ENCODE results near the gene ZFYVE1. TPM values are rescaled to one million over a fixed set of nuclear protein-coding genes. Genes with fewer than 3 reads are reported as not detected.

The ZFYVE1 gene
- total RNA-seq, 1 experiment from 2014 or later: 14.2 TPM

DNA sequence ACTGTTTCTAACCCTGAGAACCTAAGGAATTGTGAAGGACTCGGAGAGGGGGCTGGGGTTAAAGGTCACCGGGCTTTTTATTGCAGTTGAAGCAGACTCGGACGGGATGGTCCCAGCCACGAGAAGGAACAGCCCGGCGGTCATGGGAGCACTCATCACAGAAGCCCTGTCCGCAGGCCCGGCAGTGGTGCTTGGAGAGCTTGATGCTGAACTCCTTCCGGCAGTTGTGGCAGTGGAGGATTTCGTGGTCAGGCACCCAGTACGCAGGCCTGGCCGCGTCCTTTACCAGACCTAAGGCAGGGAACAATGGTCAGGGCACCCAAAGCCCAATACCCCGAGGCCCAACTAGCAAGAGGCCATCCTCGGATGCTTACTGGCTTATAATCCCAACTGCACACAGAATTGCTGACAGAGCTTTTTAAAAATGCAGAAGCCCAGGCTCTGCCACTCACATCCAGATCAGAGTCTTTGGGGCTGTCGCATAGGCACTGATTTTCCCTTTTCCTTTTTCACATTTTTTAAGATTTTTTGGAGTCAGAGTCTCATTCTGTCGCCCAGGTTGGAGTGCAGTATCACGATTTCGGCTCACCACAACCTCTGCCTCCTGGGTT lies 56.0 kb downstream of the ZFYVE1 start:
- no peak overlapping the region for H3K27ac ChIP-seq (ENCODE audit: insufficient read length, low read depth, low read length)
- H3K4me2 ChIP-seq (ENCODE audit: insufficient read depth, insufficient read length, low read length): no peak overlapping the region
- DNase-seq: no peak
- H3K4me3 Mint-ChIP-seq: no peak overlapping the region
- H3K4ac ChIP-seq (ENCODE audit: low read depth, low read length): no peak overlapping the region
- no peak overlapping the region for H2BK5ac ChIP-seq (ENCODE audit: insufficient read length, low read length)
- H3K18ac ChIP-seq (ENCODE audit: insufficient read length, low read depth, low read length): no peak overlapping the region
- no peaks in the 10 kb centered on the region for H3K79me2 ChIP-seq (ENCODE audit: insufficient read depth, low read length)
- H4K5ac ChIP-seq (ENCODE audit: insufficient read length, low read depth, low read length): no peak overlapping the region
- H3K14ac ChIP-seq (ENCODE audit: insufficient read depth, low read length): no peak overlapping the region
- H4K8ac ChIP-seq (replicated peaks; ENCODE audit: insufficient read length, low read depth, low read length): no peak overlapping the region
- H4K91ac ChIP-seq (ENCODE audit: insufficient read length, low read depth, low read length): no peak overlapping the region
- H3K23ac ChIP-seq (ENCODE audit: insufficient read length, low read depth, low read length): no peak overlapping the region
- H3T11ph ChIP-seq (ENCODE audit: low read length): no peak overlapping the region
- no peaks in the 10 kb centered on the region for H3K79me1 ChIP-seq (ENCODE audit: insufficient read depth, low read depth, low read length, poor library complexity, severe bottlenecking)
- no peaks in the 10 kb centered on the region for H3K27me3 ChIP-seq (ENCODE audit: insufficient read depth, low read length)
- no peak overlapping the region for H3K9ac ChIP-seq (ENCODE audit: extremely low read depth, insufficient read length, low read length)
- H3K4me1 ChIP-seq (ENCODE audit: insufficient read depth, low read length): no peaks in the 10 kb centered on the region
- no peak overlapping the region for H2BK12ac ChIP-seq (ENCODE audit: insufficient read length, low read depth, low read length)
- peaks cover 0 to 7% of the 10 kb centered on the region in 2 experiments; a peak in 2 of 4 replicates for H3K4me1 Mint-ChIP-seq
- no peak overlapping the region for H2AK5ac ChIP-seq (ENCODE audit: insufficient read length, low read length)
- no peaks in the 10 kb centered on the region for H3K9me3 Mint-ChIP-seq
- H2BK120ac ChIP-seq (ENCODE audit: low read depth, low read length, poor library complexity, severe bottlenecking): no peak overlapping the region
- no peaks in the 10 kb centered on the region for H3K23me2 ChIP-seq (ENCODE audit: insufficient read length, low read depth, low read length, poor library complexity, severe bottlenecking)
- H2AFZ ChIP-seq (ENCODE audit: low read length): no peak overlapping the region
- H3K27ac Mint-ChIP-seq: peak overlapping the region in 1 of 3 experiments; percentile 23; a peak in 2 of 7 replicates
- no CpG with 5 or more reads among the region's 20 CpGs for WGBS (ENCODE audit: extremely low coverage, insufficient read length, low lambda C conversion rate)
- TF ChIP-seq CTCF (conservative IDR thresholded peaks at IDR 0.05): no peak
- peaks cover 5 to 47% (median 36%) of the 10 kb centered on the region in 3 experiments; a peak in 6 of 7 replicates for H3K36me3 Mint-ChIP-seq (ENCODE audit: insufficient read depth in 1 of 3, low read depth in 3 of 3)
- no peak overlapping the region for H3K56ac ChIP-seq (ENCODE audit: insufficient read length, low read depth, low read length)
- H2BK20ac ChIP-seq (ENCODE audit: low read depth, low read length, poor library complexity, severe bottlenecking): no peak overlapping the region
- H3K27me3 Mint-ChIP-seq (ENCODE audit: low read depth): no peaks in the 10 kb centered on the region
- H3K9me3 ChIP-seq (ENCODE audit: control insufficient read depth, low read depth, low read length): no peaks in the 10 kb centered on the region
- no peak overlapping the region for H2BK15ac ChIP-seq (ENCODE audit: low read depth, low read length)
- peaks cover 2% of the 10 kb centered on the region for H4K20me1 ChIP-seq (ENCODE audit: control insufficient read depth, insufficient read depth, insufficient read length)
